ENCODE data around the gene PEX11G.

DNA sequence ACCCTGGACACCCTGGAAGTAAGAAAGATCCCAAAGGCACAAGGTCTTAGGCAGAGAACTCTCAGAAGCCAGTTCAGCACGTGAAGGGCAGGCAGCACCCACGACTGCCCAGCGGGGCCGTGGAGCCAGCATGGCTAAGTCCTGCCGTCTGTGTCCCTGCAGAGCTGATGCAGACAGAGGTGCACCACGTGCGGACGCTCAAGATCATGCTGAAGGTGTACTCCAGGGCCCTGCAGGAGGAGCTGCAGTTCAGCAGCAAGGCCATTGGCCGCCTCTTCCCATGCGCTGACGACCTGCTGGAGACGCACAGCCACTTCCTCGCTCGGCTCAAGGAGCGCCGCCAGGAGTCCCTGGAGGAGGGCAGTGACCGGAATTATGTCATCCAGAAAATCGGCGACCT lies 44.8 kb downstream of the PEX11G start:
- TF ChIP-seq, protein P1, sequence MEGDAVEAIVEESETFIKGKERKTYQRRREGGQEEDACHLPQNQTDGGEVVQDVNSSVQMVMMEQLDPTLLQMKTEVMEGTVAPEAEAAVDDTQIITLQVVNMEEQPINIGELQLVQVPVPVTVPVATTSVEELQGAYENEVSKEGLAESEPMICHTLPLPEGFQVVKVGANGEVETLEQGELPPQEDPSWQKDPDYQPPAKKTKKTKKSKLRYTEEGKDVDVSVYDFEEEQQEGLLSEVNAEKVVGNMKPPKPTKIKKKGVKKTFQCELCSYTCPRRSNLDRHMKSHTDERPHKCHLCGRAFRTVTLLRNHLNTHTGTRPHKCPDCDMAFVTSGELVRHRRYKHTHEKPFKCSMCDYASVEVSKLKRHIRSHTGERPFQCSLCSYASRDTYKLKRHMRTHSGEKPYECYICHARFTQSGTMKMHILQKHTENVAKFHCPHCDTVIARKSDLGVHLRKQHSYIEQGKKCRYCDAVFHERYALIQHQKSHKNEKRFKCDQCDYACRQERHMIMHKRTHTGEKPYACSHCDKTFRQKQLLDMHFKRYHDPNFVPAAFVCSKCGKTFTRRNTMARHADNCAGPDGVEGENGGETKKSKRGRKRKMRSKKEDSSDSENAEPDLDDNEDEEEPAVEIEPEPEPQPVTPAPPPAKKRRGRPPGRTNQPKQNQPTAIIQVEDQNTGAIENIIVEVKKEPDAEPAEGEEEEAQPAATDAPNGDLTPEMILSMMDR (IDR thresholded peaks at IDR 0.05; ENCODE audit: low read depth, low read length): no peak
- TF ChIP-seq POLR2A (IDR thresholded peaks at IDR 0.05; ENCODE audit: extremely low read depth, insufficient read length): no peak
- TF ChIP-seq, protein P2, sequence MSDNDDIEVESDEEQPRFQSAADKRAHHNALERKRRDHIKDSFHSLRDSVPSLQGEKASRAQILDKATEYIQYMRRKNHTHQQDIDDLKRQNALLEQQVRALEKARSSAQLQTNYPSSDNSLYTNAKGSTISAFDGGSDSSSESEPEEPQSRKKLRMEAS (IDR thresholded peaks at IDR 0.05; ENCODE audit: low read depth, low read length): no peak
